ENCODE data around the gene DYNLRB1.
A peak's percentile ranks its signal among the peaks of the same experiment; 100 is the strongest.

DYNLRB1 gene

GRCh38 chr20:34575271-34575670 lies 59.0 kb downstream of the DYNLRB1 start:
- Histone ChIP-seq H3K4me1 (peaks cover 16% of the 10 kb centered on the region), H3K9me3 (no peaks in the 10 kb centered on the region), H3K4me3 (no peak overlapping the region), H3K36me3 (peaks cover 60% of the 10 kb centered on the region), H4K20me1 (no peaks in the 10 kb centered on the region; the same call in 1 of the 2 replicates), H3K9ac (no peak overlapping the region), H3K27ac (no peak overlapping the region), H3K4me2 (no peak overlapping the region), H3K27me3 (no peaks in the 10 kb centered on the region)
- TF ChIP-seq Cebpa-rat (IDR thresholded peaks at IDR 0.05) = no peak

GRCh38 chr20:34575756-34576155 lies 59.5 kb downstream of the DYNLRB1 start:
- no peaks in the 10 kb centered on the region; the same call in 1 of the 2 replicates for H4K20me1 ChIP-seq
- peaks cover 21% of the 10 kb centered on the region for H3K4me1 ChIP-seq
- no peak for TF ChIP-seq Cebpa-rat (IDR thresholded peaks at IDR 0.05)
- no peak overlapping the region for H3K9ac ChIP-seq
- H3K9me3 ChIP-seq = no peaks in the 10 kb centered on the region
- no peaks in the 10 kb centered on the region for H3K27me3 ChIP-seq
- H3K4me3 ChIP-seq = no peak overlapping the region
- no peak overlapping the region for H3K27ac ChIP-seq
- H3K36me3 ChIP-seq = peaks cover 64% of the 10 kb centered on the region
- no peak overlapping the region for H3K4me2 ChIP-seq

- no peak for TF ChIP-seq Cebpa-rat (IDR thresholded peaks at IDR 0.05)
- Histone ChIP-seq H3K9me3 (no peaks in the 10 kb centered on the region), H3K4me3 (no peak overlapping the region), H3K4me2 (no peak overlapping the region), H3K36me3 (peaks cover 63% of the 10 kb centered on the region), H3K4me1 (peaks cover 14% of the 10 kb centered on the region), H3K27me3 (no peaks in the 10 kb centered on the region), H3K27ac (no peak overlapping the region), H4K20me1 (no peaks in the 10 kb centered on the region; the same call in 1 of the 2 replicates), H3K9ac (no peak overlapping the region)
Measured at GRCh38 chr20:34577061-34577460, 60.8 kb downstream of the DYNLRB1 start.

- TF ChIP-seq Cebpa-rat (IDR thresholded peaks at IDR 0.05) = no peak
- Histone ChIP-seq H3K4me2 (no peak overlapping the region), H3K4me1 (peaks cover 14% of the 10 kb centered on the region), H3K4me3 (no peak overlapping the region), H3K36me3 (peaks cover 62% of the 10 kb centered on the region), H3K27ac (no peak overlapping the region), H4K20me1 (no peaks in the 10 kb centered on the region; the same call in 1 of the 2 replicates), H3K9ac (no peak overlapping the region), H3K27me3 (no peaks in the 10 kb centered on the region), H3K9me3 (no peaks in the 10 kb centered on the region)
Measured at GRCh38 chr20:34578025-34578424, 61.8 kb downstream of the DYNLRB1 start.

- Histone ChIP-seq H3K27me3 (no peaks in the 10 kb centered on the region), H3K4me2 (no peak overlapping the region), H3K9ac (no peak overlapping the region), H3K9me3 (no peaks in the 10 kb centered on the region), H4K20me1 (no peaks in the 10 kb centered on the region; the same call in 1 of the 2 replicates), H3K36me3 (peaks cover 62% of the 10 kb centered on the region), H3K4me3 (no peak overlapping the region), H3K27ac (no peak overlapping the region), H3K4me1 (peaks cover 15% of the 10 kb centered on the region)
- TF ChIP-seq Cebpa-rat (IDR thresholded peaks at IDR 0.05) = no peak
Measured at GRCh38 chr20:34578521-34578920, 62.3 kb downstream of the DYNLRB1 start.

- no peaks in the 10 kb centered on the region for H3K9me3 ChIP-seq
- no peak overlapping the region for H3K4me2 ChIP-seq
- H4K20me1 ChIP-seq = no peaks in the 10 kb centered on the region; the same call in 1 of the 2 replicates
- no peak overlapping the region for H3K9ac ChIP-seq
- peaks cover 23% of the 10 kb centered on the region for H3K4me1 ChIP-seq
- H3K27me3 ChIP-seq = no peaks in the 10 kb centered on the region
- no peak overlapping the region for H3K27ac ChIP-seq
- no peak overlapping the region for H3K4me3 ChIP-seq
- TF ChIP-seq Cebpa-rat (IDR thresholded peaks at IDR 0.05) = no peak
- peaks cover 62% of the 10 kb centered on the region for H3K36me3 ChIP-seq
Measured at GRCh38 chr20:34579191-34579978, 63.2 kb downstream of the DYNLRB1 start.

GRCh38 chr20:34579979-34580940 lies 64.0 kb downstream of the DYNLRB1 start:
- H3K9ac ChIP-seq = no peak overlapping the region
- no peaks in the 10 kb centered on the region for H3K9me3 ChIP-seq
- no peak overlapping the region for H3K4me3 ChIP-seq
- peak overlapping the region; percentile 30; the same call in 1 of the 2 replicates for H3K4me2 ChIP-seq
- peaks cover 62% of the 10 kb centered on the region for H3K36me3 ChIP-seq
- H3K27me3 ChIP-seq = no peaks in the 10 kb centered on the region
- H3K4me1 ChIP-seq = peaks cover 23% of the 10 kb centered on the region
- no peak for TF ChIP-seq Cebpa-rat (IDR thresholded peaks at IDR 0.05)
- H3K27ac ChIP-seq = peak overlapping the region; percentile 22; the same call in 1 of the 2 replicates
- H4K20me1 ChIP-seq = no peaks in the 10 kb centered on the region; the same call in 1 of the 2 replicates

- Histone ChIP-seq H4K20me1 (no peaks in the 10 kb centered on the region; the same call in 1 of the 2 replicates), H3K27ac (no peak overlapping the region), H3K4me1 (peaks cover 23% of the 10 kb centered on the region), H3K27me3 (no peaks in the 10 kb centered on the region), H3K4me2 (no peak overlapping the region), H3K4me3 (no peak overlapping the region), H3K9ac (no peak overlapping the region), H3K36me3 (peaks cover 68% of the 10 kb centered on the region), H3K9me3 (no peaks in the 10 kb centered on the region)
- no peak for TF ChIP-seq Cebpa-rat (IDR thresholded peaks at IDR 0.05)
Measured at GRCh38 chr20:34581341-34582184, 65.3 kb downstream of the DYNLRB1 start.

GRCh38 chr20:34582221-34582620 lies 66.0 kb downstream of the DYNLRB1 start:
- Histone ChIP-seq H3K9me3 (no peaks in the 10 kb centered on the region), H3K36me3 (peaks cover 73% of the 10 kb centered on the region), H3K9ac (no peak overlapping the region), H4K20me1 (no peaks in the 10 kb centered on the region; the same call in 1 of the 2 replicates), H3K4me1 (peaks cover 23% of the 10 kb centered on the region), H3K4me2 (no peak overlapping the region), H3K4me3 (no peak overlapping the region), H3K27me3 (no peaks in the 10 kb centered on the region), H3K27ac (no peak overlapping the region)
- TF ChIP-seq Cebpa-rat (IDR thresholded peaks at IDR 0.05) = no peak

Measured in BLaER1 (cell line).